Measurements from ENCODE around the gene CDR2.
"Not testable (repeated sequence)": the region's sequence is repeated elsewhere in the genome, so short reads cannot be mapped to it uniquely, and the experiment has no call there.

Gene CDR2

DNA sequence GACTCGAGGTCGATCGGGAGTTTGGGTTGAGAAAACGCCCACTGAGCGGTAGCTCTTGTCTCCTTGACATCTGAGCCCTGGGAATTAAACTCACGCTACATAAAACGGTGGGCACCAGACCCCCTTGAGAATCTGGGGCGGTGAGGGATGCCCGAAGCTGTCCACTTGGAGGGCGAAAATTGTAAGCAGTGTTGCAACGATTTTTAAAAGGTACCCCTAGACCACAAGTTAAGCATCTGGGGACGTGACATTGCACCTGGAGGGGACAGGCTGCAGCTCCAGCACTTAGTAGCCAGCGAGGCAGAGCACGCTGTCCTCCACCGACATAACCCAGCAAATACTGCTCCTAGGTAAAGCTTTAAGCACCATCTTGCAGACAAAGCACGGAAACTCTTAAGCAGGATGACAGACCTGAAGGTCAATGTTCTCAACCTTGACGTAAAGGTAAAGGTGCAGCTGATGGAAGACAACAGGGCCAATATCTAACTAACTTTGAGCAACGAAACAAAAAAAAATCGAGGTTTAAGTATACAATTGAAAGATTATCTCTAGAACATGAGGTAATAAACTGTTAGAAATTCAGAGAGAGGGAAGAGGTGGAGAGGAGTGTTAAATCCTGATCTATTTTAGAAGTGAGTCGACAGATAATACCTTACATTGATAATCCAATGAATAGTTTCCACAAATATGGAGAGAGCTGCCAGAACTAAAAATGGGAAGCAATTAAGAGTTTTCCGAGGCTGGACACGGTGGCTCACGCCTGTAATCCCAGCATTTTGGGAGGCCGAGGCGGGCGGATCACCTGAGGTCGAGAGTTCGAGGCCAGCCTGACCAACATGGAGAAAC, 921 bp upstream of the CDR2 start:
- DNase-seq, result no peak

- peak; percentile 31 to 36 for DNase-seq
Measured at GRCh38 chr16:22373662-22374310, 633 bp downstream of the CDR2 start.

GRCh38 chr16:22372882-22373661, 1.3 kb downstream of the CDR2 start:
- no peak for DNase-seq

DNA sequence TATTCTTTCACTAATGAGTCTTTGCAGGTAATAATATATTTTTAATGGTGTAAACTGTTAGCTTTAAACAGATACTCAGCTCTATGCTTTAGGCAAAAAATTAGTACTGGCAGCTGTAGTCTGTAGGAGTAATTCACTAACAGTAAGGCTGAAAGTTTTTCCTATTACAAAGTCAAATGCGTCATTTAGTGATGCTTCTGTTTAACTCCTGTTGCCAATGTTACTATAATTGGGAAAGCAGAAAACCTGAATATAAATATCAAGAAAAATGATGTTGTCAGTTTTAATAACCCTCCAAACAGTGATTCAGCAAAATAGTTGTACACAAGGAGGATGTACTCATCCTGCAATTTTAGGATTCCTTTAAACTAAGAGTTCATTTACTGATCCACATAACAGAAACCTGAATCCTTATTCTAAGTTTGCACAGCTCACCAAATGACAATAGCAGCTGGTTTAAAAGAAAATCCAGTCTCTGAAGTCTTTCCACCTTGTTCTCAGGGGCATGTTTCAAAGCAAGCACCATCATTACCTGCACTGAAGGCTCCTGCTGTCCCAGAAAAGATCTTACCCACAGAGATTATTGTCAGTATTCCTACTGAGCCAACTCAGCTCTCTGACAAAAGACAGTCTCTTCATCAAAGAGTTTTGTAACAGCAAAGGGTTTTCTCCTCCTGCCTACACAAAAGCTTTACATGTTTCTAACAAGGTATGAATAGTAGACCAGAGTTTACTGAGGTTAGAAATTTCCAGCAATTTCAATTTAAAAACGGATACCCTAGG, 4.2 kb downstream of the CDR2 start:
- DNase-seq, result no peak

DNA sequence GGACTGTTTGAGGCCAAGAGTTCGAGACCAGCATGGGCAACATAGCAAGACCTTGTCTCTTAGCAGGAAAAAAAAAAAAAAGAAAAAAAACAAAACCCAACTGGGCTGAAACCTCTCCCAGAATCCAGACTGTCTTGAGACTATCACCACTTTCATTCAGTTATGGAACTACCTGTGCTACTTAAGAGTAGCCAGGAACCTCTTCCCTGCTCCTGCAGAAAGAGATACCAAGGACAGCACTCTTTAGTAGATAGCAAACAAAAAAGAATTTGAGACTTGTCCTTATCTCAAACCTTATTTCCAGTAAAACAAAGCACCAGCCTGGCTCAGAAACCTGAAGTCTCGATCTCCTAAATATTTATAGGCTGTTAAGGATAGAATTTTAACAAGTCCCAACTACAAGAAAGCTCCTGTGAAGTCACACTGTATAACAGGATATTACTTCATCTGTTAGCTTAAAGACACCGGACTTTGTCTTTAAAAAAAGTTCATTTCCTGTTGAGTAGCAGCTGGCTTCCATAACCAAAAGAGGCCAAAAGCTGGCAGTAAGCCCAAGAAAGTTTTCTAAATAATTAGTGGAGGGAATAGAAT, 5.1 kb downstream of the CDR2 start:
- no peak for DNase-seq

- not testable (repeated sequence) for DNase-seq
Measured at GRCh38 chr16:22368200-22368826, 6.1 kb downstream of the CDR2 start.

DNA sequence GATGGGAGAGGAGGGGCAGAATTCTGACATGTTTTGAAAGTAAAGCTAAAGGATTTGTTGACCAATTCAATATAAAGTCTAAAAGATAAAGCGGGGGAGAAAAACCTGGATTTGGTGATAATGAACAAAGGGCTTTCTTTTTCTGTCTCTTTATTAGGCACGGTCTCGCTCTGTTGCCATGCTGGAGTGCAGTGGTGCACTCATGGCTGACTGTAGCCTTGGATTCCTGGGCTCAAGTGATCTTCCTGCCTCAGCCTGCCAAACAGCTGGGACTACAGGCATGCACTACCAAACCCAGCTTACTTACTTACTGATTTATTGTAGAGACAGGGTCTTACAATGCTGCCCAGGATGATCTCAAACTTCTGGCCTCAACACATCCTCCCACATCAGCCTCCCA, 7.5 kb downstream of the CDR2 start:
- no peak for DNase-seq

DNA sequence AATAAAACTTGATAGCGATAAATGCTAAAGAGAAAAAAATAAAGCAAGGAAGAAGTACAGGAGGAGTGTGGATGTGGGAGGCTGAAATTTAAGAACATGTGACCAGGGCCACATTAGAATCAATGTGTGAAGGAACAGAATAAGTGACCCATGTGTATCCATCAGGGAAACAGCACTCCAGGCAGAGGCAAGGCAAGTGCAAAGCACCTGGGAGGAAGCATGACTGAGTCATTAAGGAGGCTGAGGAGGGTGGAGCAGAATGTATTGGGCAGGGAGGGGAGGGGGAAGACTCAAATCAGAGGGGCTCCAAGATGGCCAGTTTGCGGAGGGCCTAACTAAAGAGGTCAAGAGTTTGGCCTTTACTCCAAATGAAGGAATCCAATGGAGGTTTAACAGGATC, 8.0 kb downstream of the CDR2 start:
- DNase-seq, result no peak

- DNase-seq, result no peak
Measured at GRCh38 chr16:22364241-22364640, 10.2 kb downstream of the CDR2 start.

- no peak for DNase-seq
Measured at GRCh38 chr16:22360963-22361659, 13.3 kb downstream of the CDR2 start.

DNA sequence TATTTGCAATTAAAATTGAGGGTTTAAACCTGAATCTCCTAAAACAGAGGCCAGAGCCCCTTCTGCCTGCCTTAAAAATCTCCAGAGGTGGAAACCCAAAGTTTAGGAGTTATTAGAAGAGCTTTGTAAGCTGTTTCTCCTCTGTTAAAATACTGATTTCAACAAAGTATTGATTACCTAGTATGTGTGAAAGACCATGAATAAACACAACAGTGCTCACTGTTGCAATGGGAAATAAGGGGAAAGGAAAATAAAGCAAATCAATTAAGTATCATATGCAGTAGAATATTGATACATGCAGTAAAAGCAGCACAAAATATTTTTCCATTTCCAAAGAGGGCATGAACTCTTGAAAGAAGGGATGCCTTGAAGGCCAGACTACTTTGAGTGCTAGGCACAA, 14.7 kb downstream of the CDR2 start:
- DNase-seq, result no peak

- no peak for DNase-seq
Measured at GRCh38 chr16:22358000-22358399, 16.4 kb downstream of the CDR2 start.

GRCh38 chr16:22357635-22357971, 16.8 kb downstream of the CDR2 start:
- DNase-seq, result no peak

GRCh38 chr16:22356930-22357634, 17.3 kb downstream of the CDR2 start:
- no peak for DNase-seq

DNA sequence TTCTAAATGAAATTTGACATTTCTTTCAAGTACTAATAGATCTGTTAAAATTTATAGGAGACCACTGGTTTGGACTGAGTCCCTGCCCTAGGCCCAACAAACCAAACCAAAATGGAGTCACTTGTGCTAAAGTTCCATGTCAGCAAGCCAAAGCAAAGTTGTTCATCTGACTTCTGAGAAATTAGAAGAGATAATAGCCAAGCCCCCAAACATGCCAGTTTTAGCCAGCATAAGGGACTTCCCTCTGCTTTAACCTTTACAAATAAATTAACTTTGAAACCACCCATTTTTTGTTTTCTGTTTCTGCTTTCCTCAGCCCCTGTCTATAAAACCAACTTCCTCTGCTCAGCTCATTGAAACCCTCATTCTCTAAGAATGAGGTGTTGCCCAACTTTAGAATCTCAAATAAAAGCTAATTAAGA, 18.9 kb downstream of the CDR2 start:
- DNase-seq, result no peak

DNA sequence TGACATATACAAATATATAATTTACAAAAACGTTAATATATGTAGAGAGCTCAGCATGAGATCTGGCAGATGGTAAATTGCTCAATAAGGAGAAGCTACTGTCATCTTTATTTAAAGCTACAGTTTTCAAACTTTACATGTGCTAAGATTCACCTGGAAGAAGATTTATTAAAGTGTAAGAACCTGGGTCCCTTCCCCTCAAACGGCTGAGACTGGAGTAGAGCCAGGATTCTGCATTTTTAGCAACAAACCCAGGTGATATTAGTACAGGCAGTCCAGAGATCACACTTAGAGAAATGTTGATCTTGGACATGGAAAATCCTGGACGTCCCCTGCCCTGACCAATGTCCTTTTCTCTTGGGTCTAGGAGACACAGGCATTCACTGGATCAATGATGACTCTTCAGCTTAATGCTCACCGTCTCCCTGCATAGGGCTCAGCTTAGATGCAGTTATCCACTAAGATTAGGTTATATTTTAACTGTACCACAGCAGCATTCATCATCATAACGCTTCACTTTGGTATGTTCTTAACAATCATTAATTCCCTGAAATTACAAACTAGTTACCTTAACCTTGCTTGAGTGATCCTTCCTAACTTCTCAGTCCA, 20.4 kb downstream of the CDR2 start:
- no peak for DNase-seq

GRCh38 chr16:22353191-22353919, 21.1 kb downstream of the CDR2 start:
- peak in 1 of 2 donors; percentile 23 for DNase-seq

DNA sequence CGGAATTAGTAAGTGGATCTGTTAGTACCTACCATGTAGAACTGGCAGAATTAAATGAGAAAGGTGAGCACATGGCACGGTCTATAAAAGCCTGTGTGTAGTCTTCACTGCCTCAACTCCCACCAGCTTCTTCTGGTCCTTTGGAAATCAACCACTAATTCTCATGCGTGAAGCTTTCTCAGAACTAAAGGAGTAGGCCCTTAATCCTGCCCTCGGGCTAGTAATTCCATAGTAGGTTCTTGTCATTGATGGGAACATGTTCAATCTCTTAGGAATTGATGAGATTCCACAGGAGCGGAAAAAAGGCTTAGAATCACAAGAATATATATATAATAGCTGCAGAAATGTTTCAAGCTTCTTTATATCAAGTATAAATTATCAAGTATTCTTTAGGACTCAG, 21.7 kb downstream of the CDR2 start:
- DNase-seq, result no peak

DNA sequence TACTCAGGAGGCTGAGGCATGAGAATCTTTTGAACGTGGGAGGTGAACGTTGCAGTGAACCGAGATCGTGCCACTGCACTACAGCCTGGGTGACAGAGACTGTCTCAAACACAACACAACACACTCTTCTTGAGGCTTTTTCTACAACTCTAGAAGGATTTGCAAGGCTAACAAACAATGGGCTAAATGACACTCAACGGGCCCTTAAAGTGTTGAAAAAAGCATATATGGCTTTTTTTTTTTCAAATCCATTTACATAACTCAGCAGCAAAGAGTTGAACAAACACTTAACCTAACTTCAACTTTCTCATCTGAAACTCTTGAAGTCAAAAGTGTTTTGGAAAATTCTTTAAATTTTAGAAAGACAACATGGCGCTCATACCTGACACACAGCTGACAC, 22.3 kb downstream of the CDR2 start:
- no peak for DNase-seq

GRCh38 chr16:22351017-22351416, 23.4 kb downstream of the CDR2 start:
- DNase-seq, result not testable (repeated sequence)

All from activated CD4-positive, alpha-beta T cell treated with anti-CD3 and anti-CD28 coated beads for 4 hours (primary cell).